ENCODE data around the gene ROGDI. TPM values are rescaled to one million over a fixed set of nuclear protein-coding genes. Genes with fewer than 3 reads are reported as not detected.

The ROGDI gene
- total RNA-seq, 1 experiment from 2014 or later, result 36.4 TPM

DNA sequence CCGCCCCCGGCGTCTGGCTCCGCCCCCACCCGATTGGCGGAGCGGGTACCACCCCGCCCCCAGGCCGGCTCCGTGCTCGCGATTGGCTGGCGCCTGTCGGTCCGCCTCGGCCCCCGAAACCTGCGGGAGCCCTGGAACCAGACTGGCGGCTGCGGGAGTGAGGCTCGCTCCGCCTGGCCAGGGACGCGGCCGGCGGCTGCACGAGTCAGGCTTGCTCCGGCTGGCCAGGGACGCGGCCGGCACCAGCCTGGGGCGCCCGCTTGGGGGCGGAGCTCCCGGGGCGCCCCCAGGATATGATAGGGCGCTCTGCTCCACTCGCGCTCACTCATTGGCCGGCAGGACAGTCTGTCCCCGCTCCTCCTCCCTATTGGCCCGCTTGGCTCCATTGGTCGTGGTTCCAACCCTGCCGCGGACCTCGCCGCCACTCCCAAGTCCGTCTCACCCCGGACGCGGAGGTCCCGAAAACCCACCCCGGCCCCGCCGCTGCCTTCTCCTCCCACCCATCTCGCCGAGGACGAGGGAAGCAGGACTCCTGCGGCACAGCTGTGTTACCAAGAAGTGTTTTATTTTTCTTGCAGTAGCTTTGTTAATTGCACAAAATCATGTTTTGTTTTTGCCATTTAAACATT is 340 bp upstream of the ROGDI start:
- Mint-ChIP-seq H3K27ac (peak overlapping the region; percentile 63 to 81 (median 76); a peak in 4 of 7 replicates), H3K4me1 (peaks cover 17 to 31% of the 10 kb centered on the region in 2 experiments), H3K36me3 (ENCODE audit: insufficient read depth in 1 of 3, low read depth in 3 of 3) (peaks cover 16 to 45% (median 38%) of the 10 kb centered on the region in 3 experiments; a peak in 6 of 7 replicates), H3K9me3 (no peaks in the 10 kb centered on the region), H3K4me3 (peak overlapping the region; percentile 76 to 85), H3K27me3 (ENCODE audit: low read depth) (no peaks in the 10 kb centered on the region; the same call in 1 of the 2 replicates)
- Histone ChIP-seq H2BK15ac (ENCODE audit: low read depth, low read length) (no peak overlapping the region), H3K14ac (ENCODE audit: insufficient read depth, low read length) (peak overlapping the region; percentile 85), H3K23me2 (ENCODE audit: insufficient read length, low read depth, low read length, poor library complexity, severe bottlenecking) (peaks cover 7% of the 10 kb centered on the region), H3K27me3 (ENCODE audit: insufficient read depth, low read length) (no peaks in the 10 kb centered on the region), H2AK5ac (ENCODE audit: insufficient read length, low read length) (no peak overlapping the region), H3K4me1 (ENCODE audit: insufficient read depth, low read length) (no peaks in the 10 kb centered on the region), H3K4ac (ENCODE audit: low read depth, low read length) (no peak overlapping the region), H3T11ph (ENCODE audit: low read length) (no peak overlapping the region), H2BK120ac (ENCODE audit: low read depth, low read length, poor library complexity, severe bottlenecking) (no peak overlapping the region), H2AFZ (ENCODE audit: low read length) (no peak overlapping the region), H3K9me3 (ENCODE audit: control insufficient read depth, low read depth, low read length) (no peaks in the 10 kb centered on the region), H3K18ac (ENCODE audit: insufficient read length, low read depth, low read length) (peak overlapping the region; percentile 65), H3K4me2 (ENCODE audit: insufficient read depth, insufficient read length, low read length) (peak overlapping the region; percentile 83), H2BK12ac (ENCODE audit: insufficient read length, low read depth, low read length) (no peak overlapping the region), H4K8ac (replicated peaks; ENCODE audit: insufficient read length, low read depth, low read length) (no peak overlapping the region), H4K91ac (ENCODE audit: insufficient read length, low read depth, low read length) (no peak overlapping the region), H3K27ac (ENCODE audit: insufficient read length, low read depth, low read length) (no peak overlapping the region), H3K79me1 (ENCODE audit: insufficient read depth, low read depth, low read length, poor library complexity, severe bottlenecking) (no peaks in the 10 kb centered on the region), H2BK5ac (ENCODE audit: insufficient read length, low read length) (no peak overlapping the region), H3K79me2 (ENCODE audit: insufficient read depth, low read length) (no peaks in the 10 kb centered on the region), H3K56ac (ENCODE audit: insufficient read length, low read depth, low read length) (no peak overlapping the region), H4K5ac (ENCODE audit: insufficient read length, low read depth, low read length) (no peak overlapping the region), H3K9ac (ENCODE audit: extremely low read depth, insufficient read length, low read length) (peak overlapping the region; percentile 66), H4K20me1 (ENCODE audit: control insufficient read depth, insufficient read depth, insufficient read length) (no peaks in the 10 kb centered on the region), H3K23ac (ENCODE audit: insufficient read length, low read depth, low read length) (no peak overlapping the region), H2BK20ac (ENCODE audit: low read depth, low read length, poor library complexity, severe bottlenecking) (no peak overlapping the region)
- DNase-seq, result peak; percentile 95
- WGBS (ENCODE audit: extremely low coverage, insufficient read length, low lambda C conversion rate), result no CpG with 5 or more reads among the region's 59 CpGs
- TF ChIP-seq CTCF (conservative IDR thresholded peaks at IDR 0.05), result no peak
